GM18951 (cell line): Measurements from ENCODE around the gene CD40.

Source experiments
- POLR2A ChIP-seq: IDR thresholded peaks from 4 replicates; pipeline ENCODE4 v1.6.1; 2011; ENCODE audit warnings: mild to moderate bottlenecking; ENCODE audit not compliant: insufficient read length, insufficient read depth; ENCODE audit errors: extremely low read depth
- in situ Hi-C: fragments of 300-500 bp; cut with MboI; formaldehyde crosslinking; loops from one replicate; pipeline ENCODE4 v1.12.0; 2022; ENCODE audit warnings: low sequenced_read_pairs, mixed read lengths, inconsistent platforms; ENCODE audit not compliant: unreplicated experiment

The CD40 gene

GRCh38 chr20:46157076-46157592 lies 39.0 kb downstream of the CD40 start:
- in situ Hi-C loops: no loop called here
- no peak for TF ChIP-seq POLR2A

DNA sequence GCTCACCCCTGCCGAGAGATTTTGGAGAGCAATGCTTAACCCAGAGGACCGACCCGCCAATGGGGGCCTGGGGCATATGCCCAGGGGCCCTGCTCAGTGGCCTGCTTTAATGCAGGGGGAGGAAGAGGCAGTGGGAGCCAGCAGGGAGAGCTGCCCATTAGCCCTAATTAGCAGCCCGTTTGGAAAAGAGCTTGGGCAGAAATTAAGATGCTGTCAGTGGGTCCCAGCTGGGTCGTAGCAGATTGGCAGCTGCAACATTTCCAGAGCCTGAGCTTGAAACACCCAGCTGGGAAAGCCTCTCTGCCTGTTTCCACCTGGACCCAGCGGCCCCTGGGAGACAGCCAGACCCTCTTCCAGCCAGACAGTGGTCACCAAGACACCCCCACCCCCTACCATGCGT lies 39.5 kb downstream of the CD40 start:
- in situ Hi-C loops: no loop called here
- TF ChIP-seq POLR2A: no peak

DNA sequence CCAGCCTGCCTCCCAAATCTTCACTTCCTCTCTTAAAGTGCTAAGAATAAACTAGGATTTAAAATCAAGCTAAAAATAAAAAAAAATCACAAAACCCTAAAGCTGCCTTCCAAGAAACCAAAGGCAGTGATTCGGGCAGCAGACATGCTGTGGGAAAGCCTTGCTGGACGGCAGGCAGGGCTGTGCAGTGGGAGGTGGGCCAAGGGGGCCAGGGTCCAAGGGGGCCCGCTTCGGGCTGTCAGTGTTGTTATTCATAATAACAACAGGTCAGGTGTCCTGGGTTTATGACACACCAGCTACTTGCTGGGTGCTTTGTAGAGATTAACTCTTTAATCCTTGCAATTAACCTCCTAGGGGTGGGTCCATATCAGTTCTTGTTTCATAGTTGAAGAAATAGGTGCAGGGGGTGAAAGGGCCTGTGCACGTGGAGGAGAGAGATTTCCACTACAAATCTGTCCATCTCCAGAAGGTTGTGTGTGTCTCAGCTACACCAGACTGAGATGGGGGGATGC lies 40.4 kb downstream of the CD40 start:
- no peak for TF ChIP-seq POLR2A
- in situ Hi-C loops: no loop called here

- in situ Hi-C loops: no loop called here
- no peak for TF ChIP-seq POLR2A
These were observed 41.2 kb downstream of the CD40 start for GRCh38 chr20:46159101-46159897.

- in situ Hi-C loops: no loop called here
- no peak for TF ChIP-seq POLR2A
These were observed 42.5 kb downstream of the CD40 start for GRCh38 chr20:46160661-46161060.

DNA sequence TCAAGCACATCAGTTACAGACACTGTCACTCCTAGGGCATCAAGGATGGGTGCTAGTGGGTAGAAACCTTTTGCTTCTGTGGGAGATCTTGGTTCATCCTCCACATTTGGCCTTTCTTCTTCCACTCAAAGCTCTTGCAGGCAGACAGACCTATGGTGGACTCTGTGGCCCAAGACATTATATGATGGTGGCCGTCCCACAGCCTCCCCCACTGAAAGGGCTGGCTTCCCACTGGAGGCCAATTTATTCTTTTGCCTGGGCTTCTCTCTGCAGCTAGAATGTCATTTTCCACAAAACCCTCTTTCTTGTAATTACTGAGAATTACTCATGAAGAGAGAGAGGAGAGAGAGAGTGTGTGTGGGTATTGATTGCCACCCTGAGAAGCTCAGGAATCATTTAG lies 43.8 kb downstream of the CD40 start:
- in situ Hi-C loops: no loop called here

DNA sequence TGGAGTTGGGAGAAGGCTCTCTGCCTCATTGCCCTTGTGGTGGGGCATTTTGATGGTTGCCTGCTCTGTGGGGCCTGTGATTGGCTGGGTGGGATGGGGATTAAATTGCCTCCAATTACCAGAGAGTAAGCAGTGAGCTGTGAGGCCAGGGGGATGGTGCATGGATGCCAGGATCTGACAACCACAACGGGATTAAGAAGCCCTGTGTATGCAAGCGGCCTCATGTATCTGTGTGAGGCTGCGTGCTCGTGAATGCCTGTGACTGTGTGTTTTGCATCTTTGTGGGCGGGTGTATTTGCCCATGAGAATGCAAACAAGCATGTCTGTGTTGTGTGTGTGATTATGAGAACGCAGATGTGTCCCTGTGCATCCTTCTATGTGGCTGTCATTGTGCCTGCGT lies 46.1 kb downstream of the CD40 start:
- in situ Hi-C loops: no loop called here
- TF ChIP-seq POLR2A: no peak

More for the DNA sequence above, 43.8 kb downstream of the CD40 start:
- no peak for TF ChIP-seq POLR2A

- TF ChIP-seq POLR2A: no peak
- in situ Hi-C loops: no loop called here
These were observed 49.0 kb downstream of the CD40 start for GRCh38 chr20:46167080-46167479.

DNA sequence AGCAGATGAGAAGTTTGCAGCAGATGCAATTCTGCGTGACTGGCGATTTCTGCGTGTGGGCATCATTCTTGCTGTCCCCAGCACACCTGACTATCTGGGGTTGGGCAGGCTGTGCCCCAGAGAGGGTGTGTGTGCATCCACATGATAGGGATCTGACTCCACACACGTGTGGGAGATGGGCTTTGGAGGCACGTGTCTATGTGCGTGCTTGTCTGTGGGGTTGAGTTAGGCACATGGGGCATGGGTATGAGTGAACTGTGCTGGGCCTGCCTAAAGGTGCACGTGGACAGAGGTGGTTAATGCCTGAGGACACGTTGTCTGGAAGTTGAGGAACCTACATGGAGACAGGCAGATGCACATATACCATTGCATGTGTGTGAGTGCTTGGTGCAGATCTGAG lies 50.3 kb downstream of the CD40 start:
- no peak for TF ChIP-seq POLR2A
- in situ Hi-C loops: no loop called here

DNA sequence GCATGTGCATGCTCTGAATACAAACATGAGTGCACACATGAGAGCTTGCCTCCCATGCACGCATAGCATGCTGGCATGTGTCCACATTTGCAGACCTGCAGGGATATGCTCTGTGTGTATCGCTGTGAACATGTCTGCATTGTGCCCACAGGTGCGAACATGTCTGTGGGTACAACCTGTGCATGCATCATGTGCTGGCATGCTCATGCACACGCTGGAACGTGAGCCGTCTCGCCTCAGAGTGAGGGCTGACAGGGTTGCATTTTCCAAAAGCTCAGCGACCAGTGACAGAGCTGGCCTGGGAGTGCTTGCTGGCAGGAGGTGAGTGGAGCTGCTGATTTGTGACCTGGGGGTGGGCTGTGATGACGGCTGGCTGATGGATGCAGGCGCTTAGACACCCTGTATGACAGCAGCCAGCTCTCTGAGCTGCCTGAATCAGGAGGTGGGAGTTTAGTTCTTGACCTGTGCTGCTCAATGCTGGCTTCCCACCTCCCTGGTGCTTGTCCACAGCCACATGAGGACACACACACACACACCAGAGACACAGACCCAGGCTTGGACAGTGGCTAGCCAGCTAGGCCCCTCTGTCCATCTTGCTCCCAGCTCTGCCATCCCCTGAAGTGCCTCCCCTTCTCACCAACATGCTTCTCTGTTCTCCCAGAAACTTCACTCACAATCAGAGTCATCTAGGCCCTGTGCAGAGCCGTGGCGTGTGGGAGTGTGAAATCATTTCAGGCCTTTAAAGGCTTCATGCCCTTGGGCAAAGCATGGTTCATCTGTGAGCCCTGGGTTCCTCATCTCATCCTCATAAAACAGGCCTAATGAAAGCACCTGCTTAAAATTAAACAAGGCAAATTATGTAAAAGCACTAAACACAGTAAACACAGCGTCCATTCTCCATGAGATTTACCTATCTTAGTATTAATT lies 51.4 kb downstream of the CD40 start:
- TF ChIP-seq POLR2A: no peak
- in situ Hi-C loops: no loop called here

- in situ Hi-C loops: no loop called here
- TF ChIP-seq POLR2A: no peak
These were observed 53.4 kb downstream of the CD40 start for GRCh38 chr20:46171476-46171875.

GRCh38 chr20:46171909-46172308 lies 53.8 kb downstream of the CD40 start:
- in situ Hi-C loops: no loop called here
- no peak for TF ChIP-seq POLR2A

DNA sequence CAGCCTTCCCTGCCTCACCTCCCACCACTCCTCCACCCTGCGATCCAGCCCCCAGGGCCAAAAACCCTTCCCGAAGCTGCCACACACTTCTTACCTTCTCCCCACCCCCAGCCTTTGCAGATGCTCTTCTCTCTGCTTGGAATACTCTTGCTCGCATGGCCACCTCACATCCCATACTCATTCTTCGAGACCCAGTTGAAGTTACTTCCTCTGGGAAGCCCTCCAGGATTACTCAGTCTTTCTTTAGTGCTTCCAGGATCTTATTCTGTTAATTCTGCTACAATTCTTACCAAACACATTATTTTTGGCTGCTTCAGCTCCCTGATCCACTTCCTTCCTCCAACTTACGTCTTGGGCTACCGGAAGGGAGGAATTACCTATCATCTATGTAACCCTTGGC lies 54.3 kb downstream of the CD40 start:
- TF ChIP-seq POLR2A: no peak
- in situ Hi-C loops: no loop called here
